Activated T-cell treated with anti-CD3 and anti-CD28 coated beads for 1 hour (primary cell): ENCODE data around the gene PCA3.

Experiments
- DNase-seq: peaks from one replicate; pipeline ENCODE4 v3.0.0-alpha.2; 2020; ENCODE audit warnings: low read depth

The PCA3 gene

GRCh38 chr9:76756941-76757673 lies 7.1 kb upstream of the PCA3 start:
- no peak for DNase-seq

GRCh38 chr9:76758476-76758875 lies 5.8 kb upstream of the PCA3 start:
- no peak for DNase-seq

- DNase-seq, result no peak
Measured at GRCh38 chr9:76759732-76760131, 4.5 kb upstream of the PCA3 start.

GRCh38 chr9:76761448-76761847 lies 2.8 kb upstream of the PCA3 start:
- DNase-seq, result no peak

- no peak for DNase-seq
Measured at GRCh38 chr9:76766126-76766525, 1.9 kb downstream of the PCA3 start.

GRCh38 chr9:76772686-76773445 lies 8.6 kb downstream of the PCA3 start:
- no peak for DNase-seq

GRCh38 chr9:76784881-76785280 lies 20.6 kb downstream of the PCA3 start:
- no peak for DNase-seq

GRCh38 chr9:76785501-76785900 lies 21.3 kb downstream of the PCA3 start:
- DNase-seq, result no peak

- DNase-seq, result no peak
Measured at GRCh38 chr9:76787677-76788076, 23.4 kb downstream of the PCA3 start.

GRCh38 chr9:76789840-76790239 lies 25.6 kb downstream of the PCA3 start:
- no peak for DNase-seq

- DNase-seq, result no peak
Measured at GRCh38 chr9:76793784-76794431, 29.7 kb downstream of the PCA3 start.

GRCh38 chr9:76796296-76796695 lies 32.1 kb downstream of the PCA3 start:
- no peak for DNase-seq

GRCh38 chr9:76798527-76798926 lies 34.3 kb downstream of the PCA3 start:
- no peak for DNase-seq

GRCh38 chr9:76799473-76799872 lies 35.2 kb downstream of the PCA3 start:
- DNase-seq, result no peak

- no peak for DNase-seq
Measured at GRCh38 chr9:76800901-76801300, 36.7 kb downstream of the PCA3 start.

GRCh38 chr9:76803083-76803482 lies 38.8 kb downstream of the PCA3 start:
- no peak for DNase-seq

GRCh38 chr9:76803762-76804161 lies 39.5 kb downstream of the PCA3 start:
- DNase-seq, result no peak

GRCh38 chr9:76808636-76809035 lies 44.4 kb downstream of the PCA3 start:
- no peak for DNase-seq

- DNase-seq, result no peak
Measured at GRCh38 chr9:76810377-76810957, 46.2 kb downstream of the PCA3 start.

GRCh38 chr9:76812591-76812990 lies 48.4 kb downstream of the PCA3 start:
- DNase-seq, result no peak

GRCh38 chr9:76817489-76817888 lies 53.3 kb downstream of the PCA3 start:
- no peak for DNase-seq

GRCh38 chr9:76818271-76818670 lies 54.0 kb downstream of the PCA3 start:
- DNase-seq, result no peak

GRCh38 chr9:76820431-76820830 lies 56.2 kb downstream of the PCA3 start:
- DNase-seq, result no peak
